Natural killer cell (primary cell): ENCODE measurements around the gene OR10G4. TPM values are rescaled to one million over a fixed set of nuclear protein-coding genes. Genes with fewer than 3 reads are reported as not detected.

Experiments used
- ATAC-seq, 3 donors: fragments of 150-1000 bp in 2 of 3; fragments of 200-7000 bp in 1 of 3; cut with Tn5 transposase; 1 replicate in 1 of 3; 2 replicates in 2 of 3; pipeline ENCODE4 v1.10.0; 2021; ENCODE audit warnings: mild to moderate bottlenecking in 2 of 3, moderate library complexity in 2 of 3
- DNase-seq, 2 donors: peaks; one replicate each; pipeline versions ENCODE4 v3.0.0 to v3.0.0-alpha.2; 2013 to 2021; ENCODE audit warnings: mixed read lengths in 1 of 2
- H3K27ac ChIP-seq: one replicate; pipeline ENCODE4 v1.5.1; 2013; ENCODE audit warnings: mild to moderate bottlenecking, low read length
- H3K27me3 ChIP-seq: one replicate; pipeline ENCODE4 v1.6.1; 2013; ENCODE audit warnings: low read length; ENCODE audit not compliant: control insufficient read depth, insufficient read depth
- H3K36me3 ChIP-seq: one replicate; pipeline ENCODE4 v1.6.1; 2013; ENCODE audit warnings: low read length; ENCODE audit not compliant: control insufficient read depth, insufficient read depth
- H3K4me1 ChIP-seq: one replicate; pipeline ENCODE4 v1.6.1; 2013; ENCODE audit warnings: low read length; ENCODE audit not compliant: control insufficient read depth, insufficient read depth
- H3K4me3 ChIP-seq: one replicate; pipeline ENCODE4 v1.5.1; 2013; ENCODE audit warnings: low read length
- H3K9me3 ChIP-seq: one replicate; pipeline ENCODE4 v1.6.1; 2013; ENCODE audit warnings: low read length; ENCODE audit not compliant: control insufficient read depth, insufficient read depth
- H3K27ac Mint-ChIP-seq, 2 donors: one replicate each; pipeline ENCODE4 v1.8.0; 2022; ENCODE audit warnings: mild to moderate bottlenecking in 2 of 2, mixed read lengths in 2 of 2, moderate library complexity in 1 of 2
- H3K27me3 Mint-ChIP-seq, 2 donors: one replicate each; pipeline ENCODE4 v1.8.0; 2022; ENCODE audit warnings: low read depth in 2 of 2, mixed read lengths in 2 of 2
- H3K36me3 Mint-ChIP-seq: one replicate; pipeline ENCODE4 v1.8.0; 2022; ENCODE audit warnings: mixed read lengths
- H3K4me1 Mint-ChIP-seq, 2 donors: one replicate each; pipeline ENCODE4 v1.8.0; 2022; ENCODE audit warnings: mixed read lengths in 2 of 2
- H3K4me3 Mint-ChIP-seq: one replicate; pipeline ENCODE4 v1.8.0; 2022; ENCODE audit warnings: mild to moderate bottlenecking, moderate library complexity, mixed read lengths
- H3K9me3 Mint-ChIP-seq, 2 donors: one replicate each; pipeline ENCODE4 v1.8.0; 2022; ENCODE audit warnings: mixed read lengths in 2 of 2
- CTCF ChIP-seq: fragments of 200-600 bp; IDR thresholded peaks from one replicate; pipeline ENCODE4 v1.8.0; 2022; ENCODE audit warnings: antibody characterized with exemption
- WGBS: methylation state at CpG from one replicate; pipeline ENCODE4 v1.1.7; 2013; ENCODE audit warnings: missing lambda C conversion rate; ENCODE audit not compliant: insufficient coverage; 5-methylcytosine and 5-hydroxymethylcytosine counted together
- intact Hi-C: fragments of 100-400 bp; cut with micrococcal nuclease; formaldehyde crosslinking; loops from one replicate; pipeline ENCODE4 v1.14.2; 2022
- total RNA-seq, 4 donors: library from RNA; stranded (reverse); fragments of 120-200 nt in 1 of 4; gene quantifications; one replicate each; pipeline versions ENCODE4 v1.2.3 to v1.2.4, GENCODE V29; 2013 to 2022

OR10G4 gene
- total RNA-seq = not detected
- total RNA-seq (2013) = not detected

GRCh38 chr11:124012697-124013096, at the start of gene OR10G4:
Gene OR10G4 (plus strand): TSS chr11:124012997. CDS start chr11:124015575, 2,578 bp downstream.
- Histone ChIP-seq H3K36me3 (no peaks in the 10 kb centered on the region), H3K4me3 (no peak within 1 kb of the TSS), H3K27ac (no peak within 1 kb of the TSS), H3K4me1 (no peaks in the 10 kb centered on the region), H3K27me3 (no peaks in the 10 kb centered on the region), H3K9me3 (no peaks in the 10 kb centered on the region)
- DNase-seq = no peak
- peaks cover 0 to 7% of the 10 kb centered on the region in 2 donors for H3K27me3 Mint-ChIP-seq
- H3K36me3 Mint-ChIP-seq = no peaks in the 10 kb centered on the region
- no peak within 1 kb of the TSS for H3K4me3 Mint-ChIP-seq
- H3K4me1 Mint-ChIP-seq = no peaks in the 10 kb centered on the region
- intact Hi-C loops = no loop called here
- no peaks in the 10 kb centered on the region for H3K9me3 Mint-ChIP-seq
- no peak for ATAC-seq
- WGBS = 80% methylated on average over 2 of the region's 2 CpGs
- TF ChIP-seq CTCF = no peak
- H3K27ac Mint-ChIP-seq = no peak within 1 kb of the TSS

- ATAC-seq = no peak
- Mint-ChIP-seq H3K9me3 (peaks cover 3 to 7% of the 10 kb centered on the region in 2 donors), H3K27me3 (no peaks in the 10 kb centered on the region), H3K27ac (no peak overlapping the region), H3K4me3 (no peak overlapping the region), H3K4me1 (no peaks in the 10 kb centered on the region), H3K36me3 (no peaks in the 10 kb centered on the region)
- DNase-seq = no peak
- Histone ChIP-seq H3K27ac (no peak overlapping the region), H3K36me3 (no peaks in the 10 kb centered on the region), H3K9me3 (no peaks in the 10 kb centered on the region), H3K4me1 (no peaks in the 10 kb centered on the region), H3K4me3 (no peak overlapping the region), H3K27me3 (no peaks in the 10 kb centered on the region)
- intact Hi-C loops = no loop called here
- TF ChIP-seq CTCF = no peak
- WGBS = 83% methylated on average over 1 of the region's 1 CpG
Measured at GRCh38 chr11:123973816-123974215, 39.0 kb upstream of the OR10G4 start.

- H3K27me3 ChIP-seq = no peaks in the 10 kb centered on the region
- H3K27ac ChIP-seq = no peak overlapping the region
- DNase-seq (no peak), ATAC-seq (no peak)
- Mint-ChIP-seq H3K27me3 (peaks cover 0 to under 1% of the 10 kb centered on the region in 2 donors), H3K4me3 (no peak overlapping the region), H3K27ac (no peak overlapping the region), H3K36me3 (no peaks in the 10 kb centered on the region), H3K4me1 (no peaks in the 10 kb centered on the region), H3K9me3 (peaks cover 4% of the 10 kb centered on the region in 2 donors)
- H3K4me3 ChIP-seq = no peak overlapping the region
- H3K9me3 ChIP-seq = no peaks in the 10 kb centered on the region
- intact Hi-C loops = no loop called here
- H3K36me3 ChIP-seq = no peaks in the 10 kb centered on the region
- no peak for TF ChIP-seq CTCF
- 92% methylated on average over 18 of the region's 18 CpGs for WGBS
- H3K4me1 ChIP-seq = no peaks in the 10 kb centered on the region
Measured at GRCh38 chr11:123976770-123977560, 35.8 kb upstream of the OR10G4 start.
